A673 (cell line): ENCODE results near the gene MTNR1A. TPM values are rescaled to one million over a fixed set of nuclear protein-coding genes. Genes with fewer than 3 reads are reported as not detected.

Experiments used
- BruUV-seq: library from RNA; stranded (reverse); fragments of 400-500 nt; replicated peaks from 2 replicates; lab custom pipeline; 2021; lab: Mats Ljungman, UMichigan
- CTCF ChIA-PET: fragments of 300-600 bp; sonication (Branson Sonifier 250); formaldehyde crosslinking; loops from one replicate; lab custom pipeline; 2022; ENCODE audit warnings: antibody characterized with exemption; lab: Charles Lee
- POLR2A ChIA-PET: fragments of 300-600 bp; sonication (Branson Sonifier 250); formaldehyde crosslinking; loops from one replicate; lab custom pipeline; 2022; ENCODE audit warnings: antibody characterized with exemption; ENCODE audit not compliant: low non-redundant PET; lab: Charles Lee
- DNase-seq: peaks from one replicate; pipeline ENCODE4 v3.0.0-alpha.2; 2015; ENCODE audit warnings: low spot score
- H3K27ac ChIP-seq: fragments of 200-600 bp; sonication (generic); 2 replicates; pipeline ENCODE4 v1.5.1; 2016; ENCODE audit warnings: mixed run types, low read depth, mild to moderate bottlenecking, mixed read lengths, antibody characterized with exemption, low read length; ENCODE audit not compliant: poor library complexity, severe bottlenecking
- H3K27me3 ChIP-seq: fragments of 200-600 bp; sonication (generic); replicated peaks from 2 replicates; pipeline ENCODE4 v1.6.1; 2017; ENCODE audit warnings: mixed run types, low read depth, mild to moderate bottlenecking, mixed read lengths, antibody characterized with exemption, low read length; ENCODE audit not compliant: insufficient read depth, poor library complexity
- H3K36me3 ChIP-seq: fragments of 200-600 bp; sonication (generic); 2 replicates; pipeline ENCODE4 v1.6.1; 2016; ENCODE audit warnings: mixed run types, mild to moderate bottlenecking, mixed read lengths, antibody characterized with exemption, low read length; ENCODE audit not compliant: insufficient read depth, poor library complexity, severe bottlenecking
- H3K4me1 ChIP-seq: fragments of 200-600 bp; sonication (generic); 2 replicates; pipeline ENCODE4 v1.6.1; 2017; ENCODE audit warnings: mixed run types, mild to moderate bottlenecking, mixed read lengths, antibody characterized with exemption, low read length; ENCODE audit not compliant: insufficient read depth, poor library complexity, severe bottlenecking
- H3K4me3 ChIP-seq: fragments of 200-600 bp; sonication (generic); 2 replicates; pipeline ENCODE4 v1.5.1; 2016; ENCODE audit warnings: low read depth, mixed run types, mild to moderate bottlenecking, mixed read lengths, low read length; ENCODE audit not compliant: poor library complexity, severe bottlenecking
- H3K9me3 ChIP-seq: fragments of 200-600 bp; sonication (generic); 2 replicates; pipeline ENCODE4 v1.6.1; 2016; ENCODE audit warnings: mixed run types, low read depth, mild to moderate bottlenecking, mixed read lengths, antibody characterized with exemption, low read length; ENCODE audit not compliant: poor library complexity, severe bottlenecking
- CTCF ChIP-seq: fragments of 300-800, 200-600 bp; sonication (generic); conservative IDR thresholded peaks from 2 replicates; pipeline ENCODE4 v1.5.1; 2017; ENCODE audit warnings: low read depth, mild to moderate bottlenecking, antibody characterized with exemption, low read length, moderate library complexity, mixed read lengths
- EZH2 ChIP-seq: fragments of 200-600 bp; sonication (generic); IDR thresholded peaks from 2 replicates; pipeline ENCODE4 v1.6.1; 2017; ENCODE audit warnings: borderline replicate concordance, low read depth, mild to moderate bottlenecking, mixed read lengths, antibody characterized with exemption, low read length; ENCODE audit not compliant: poor library complexity, severe bottlenecking
- intact Hi-C: fragments of 100-400 bp; cut with micrococcal nuclease; formaldehyde crosslinking; loops from one replicate; pipeline ENCODE4 v1.10.0; 2022; ENCODE audit not compliant: unreplicated experiment
- total RNA-seq: library from RNA; stranded (reverse); gene quantifications from 2 replicates; pipeline ENCODE4 v1.2.3, GENCODE V29; 2021

The MTNR1A gene
- total RNA-seq, 1 experiment from 2014 or later, result 1.2 TPM

- ChIA-PET CTCF (interaction anchor here (0.6 kb wide), 1 partner anchor 27 kb away, joined by 4 read pairs; no protein-coding TSS in a partner anchor), POLR2A (no interaction called here)
- TF ChIP-seq EZH2, result no peak
- TF ChIP-seq CTCF, result no peak
- Histone ChIP-seq H3K9me3 (no peaks in the 10 kb centered on the region), H3K4me3 (no peak overlapping the region), H3K27ac (no peak overlapping the region), H3K36me3 (no peaks in the 10 kb centered on the region), H3K27me3 (peaks cover 5% of the 10 kb centered on the region), H3K4me1 (peaks cover 6% of the 10 kb centered on the region)
- intact Hi-C loops, result no loop called here
- BruUV-seq, result no TSS peak
- no peak for DNase-seq
Observed at GRCh38 chr4:186557061-186557460, 1.7 kb upstream of the MTNR1A start.

- POLR2A ChIA-PET, result no interaction called here
- H3K27me3 ChIP-seq, result peaks cover 5% of the 10 kb centered on the region
- peaks cover 6% of the 10 kb centered on the region for H3K4me1 ChIP-seq
- no TSS peak for BruUV-seq
- H3K36me3 ChIP-seq, result no peaks in the 10 kb centered on the region
- peak overlapping the region; percentile 61 for H3K4me3 ChIP-seq
- CTCF ChIA-PET, result no interaction called here
- H3K9me3 ChIP-seq, result no peaks in the 10 kb centered on the region
- intact Hi-C loops, result loop anchor here (1.0 to 5.0 kb wide), 2 partner anchors 82 to 257 kb away; no protein-coding TSS in a partner anchor
- peak; percentile 68 for DNase-seq
- TF ChIP-seq CTCF (peak; percentile 52), EZH2 (no peak)
- H3K27ac ChIP-seq, result no peak overlapping the region
Observed at GRCh38 chr4:186554539-186554913, 841 bp downstream of the MTNR1A start.

GRCh38 chr4:186553717-186554116, 1.6 kb downstream of the MTNR1A start:
- DNase-seq, result no peak
- Histone ChIP-seq H3K4me1 (peaks cover 6% of the 10 kb centered on the region), H3K27ac (no peak overlapping the region), H3K9me3 (no peaks in the 10 kb centered on the region), H3K36me3 (no peaks in the 10 kb centered on the region), H3K4me3 (no peak overlapping the region), H3K27me3 (peaks cover 5% of the 10 kb centered on the region)
- POLR2A ChIA-PET, result interaction anchor here (0.6 kb wide), 1 partner anchor 235 kb away, joined by 3 read pairs; no protein-coding TSS in a partner anchor
- TF ChIP-seq CTCF (no peak), EZH2 (no peak)
- BruUV-seq, result no TSS peak
- CTCF ChIA-PET, result no interaction called here
- intact Hi-C loops, result loop anchor here (1.0 to 5.0 kb wide), 2 partner anchors 81 to 256 kb away; no protein-coding TSS in a partner anchor
